Stimulated activated CD4-positive, alpha-beta T cell treated with anti-CD3 and anti-CD28 coated beads, Interleukin-12 subunit alpha, Interleukin-12 subunit beta, amount 100 ng/mL, for 4 hours (primary cell): Measurements from ENCODE around the gene PLB1.

Source experiments
- DNase-seq: peaks from one replicate; pipeline ENCODE4 v3.0.0-alpha.2; 2020

The PLB1 gene

GRCh38 chr2:28630341-28630740 is 134.5 kb downstream of the PLB1 start:
- DNase-seq = no peak

DNA sequence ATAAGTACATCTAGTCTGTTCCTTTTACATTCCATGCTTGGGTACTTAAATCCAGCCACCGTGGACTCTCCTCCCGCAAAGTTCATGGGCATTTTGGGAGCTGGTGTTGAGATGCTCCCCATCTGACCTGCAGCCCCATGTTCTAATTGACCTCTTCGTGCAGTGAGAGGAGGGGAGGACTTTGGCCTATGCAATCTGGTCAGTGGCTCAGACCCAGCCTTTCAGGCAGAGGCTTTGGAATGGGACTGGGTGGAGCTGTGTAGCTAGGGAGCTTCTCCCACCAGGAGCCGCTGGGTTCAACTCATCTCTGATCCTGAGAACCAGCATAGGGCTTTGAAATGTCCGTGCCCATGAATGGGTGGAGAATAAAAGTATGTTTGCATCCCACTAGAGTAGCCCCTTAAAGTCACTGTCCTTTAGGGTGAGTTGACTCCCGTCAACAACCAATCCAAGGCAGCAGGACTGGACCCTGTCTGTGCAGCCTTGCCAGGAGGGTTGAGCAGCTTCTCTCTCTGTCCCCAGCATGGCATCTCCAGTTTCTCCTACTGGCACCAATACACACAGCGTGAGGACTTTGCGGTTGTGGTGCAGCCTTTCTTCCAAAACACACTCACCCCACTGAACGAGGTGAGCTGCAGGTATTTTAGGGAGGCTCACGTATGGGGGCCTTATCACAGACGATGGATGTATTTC is 135.8 kb downstream of the PLB1 start:
- DNase-seq = no peak

DNA sequence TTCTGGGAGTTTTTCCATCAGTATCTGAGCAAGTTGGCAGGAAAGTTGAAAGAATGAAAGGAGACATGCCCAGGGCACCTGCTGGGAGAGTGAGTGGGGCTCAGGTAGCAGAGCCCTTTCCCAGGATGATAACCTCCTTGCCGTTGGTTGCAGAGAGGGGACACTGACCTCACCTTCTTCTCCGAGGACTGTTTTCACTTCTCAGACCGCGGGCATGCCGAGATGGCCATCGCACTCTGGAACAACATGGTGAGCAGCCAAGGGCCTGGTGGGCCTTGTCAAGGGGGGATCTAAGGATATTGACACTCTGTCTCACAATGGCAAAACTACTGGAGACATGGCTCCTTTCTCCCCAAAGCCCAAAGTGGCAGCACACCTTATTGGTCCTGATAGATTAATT is 136.9 kb downstream of the PLB1 start:
- DNase-seq = no peak

DNA sequence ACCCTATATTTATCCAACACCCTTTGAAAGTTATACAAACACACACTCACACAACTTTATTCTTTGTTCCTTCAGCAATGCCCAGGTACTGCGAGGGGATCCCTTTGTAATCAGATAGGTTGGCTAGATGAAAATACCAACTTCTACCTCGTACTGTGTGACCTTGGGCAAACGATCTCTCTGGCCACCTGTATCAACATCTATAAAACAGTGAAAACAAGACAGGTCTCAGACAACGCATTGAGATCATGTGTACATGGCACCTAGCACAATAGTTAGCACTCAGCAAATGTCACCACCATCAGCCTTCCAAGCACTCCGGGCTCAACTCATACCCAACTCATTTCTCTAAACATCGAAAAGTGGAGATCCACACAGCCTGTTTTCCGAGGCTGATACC is 137.3 kb downstream of the PLB1 start:
- DNase-seq = no peak

GRCh38 chr2:28633746-28634145 is 137.9 kb downstream of the PLB1 start:
- no peak for DNase-seq

- no peak for DNase-seq
Observed at GRCh38 chr2:28635191-28635611, 139.3 kb downstream of the PLB1 start.

DNA sequence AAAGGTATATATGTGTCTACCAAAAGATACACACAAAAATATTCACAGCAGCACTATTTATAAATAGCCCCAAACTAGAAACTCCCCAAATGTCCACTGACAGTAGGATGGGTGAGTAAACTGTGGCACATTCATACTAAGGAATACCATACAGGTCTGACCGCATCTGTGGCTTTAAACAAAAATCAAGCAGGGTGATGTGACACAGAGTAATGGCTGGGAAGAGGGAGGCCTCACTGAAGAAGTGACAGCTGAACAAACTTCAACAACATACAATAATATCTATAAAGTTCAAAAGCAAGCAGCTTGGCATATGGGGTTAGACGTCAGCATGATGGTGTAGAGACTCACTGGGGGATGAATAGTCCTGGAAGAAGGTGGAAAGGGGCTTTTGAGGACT is 140.6 kb downstream of the PLB1 start:
- DNase-seq = no peak

GRCh38 chr2:28637066-28638047 is 141.5 kb downstream of the PLB1 start:
- no peak for DNase-seq

DNA sequence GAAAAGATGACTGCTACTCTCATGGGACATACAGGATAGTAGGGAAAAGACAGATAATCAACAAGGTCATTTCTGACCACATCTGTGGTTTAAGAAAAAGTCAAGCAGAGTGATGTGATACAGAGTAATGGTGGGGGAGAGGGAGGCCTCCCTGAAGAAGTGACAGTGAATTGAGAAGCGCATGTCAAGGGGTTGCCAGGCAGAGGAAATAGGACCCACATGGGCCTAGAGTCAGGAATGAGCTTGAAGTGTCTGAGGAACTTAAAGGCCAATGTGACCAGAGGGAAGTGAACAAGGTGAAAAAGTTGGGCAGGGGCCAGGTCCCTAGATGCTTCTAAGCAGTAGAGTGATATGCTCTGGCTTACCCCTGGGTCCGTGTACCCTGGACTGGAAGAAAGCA is 142.2 kb downstream of the PLB1 start:
- no peak for DNase-seq

- no peak for DNase-seq
Observed at GRCh38 chr2:28639092-28639691, 143.3 kb downstream of the PLB1 start.

- no peak for DNase-seq
Observed at GRCh38 chr2:28639836-28640235, 144.0 kb downstream of the PLB1 start.

DNA sequence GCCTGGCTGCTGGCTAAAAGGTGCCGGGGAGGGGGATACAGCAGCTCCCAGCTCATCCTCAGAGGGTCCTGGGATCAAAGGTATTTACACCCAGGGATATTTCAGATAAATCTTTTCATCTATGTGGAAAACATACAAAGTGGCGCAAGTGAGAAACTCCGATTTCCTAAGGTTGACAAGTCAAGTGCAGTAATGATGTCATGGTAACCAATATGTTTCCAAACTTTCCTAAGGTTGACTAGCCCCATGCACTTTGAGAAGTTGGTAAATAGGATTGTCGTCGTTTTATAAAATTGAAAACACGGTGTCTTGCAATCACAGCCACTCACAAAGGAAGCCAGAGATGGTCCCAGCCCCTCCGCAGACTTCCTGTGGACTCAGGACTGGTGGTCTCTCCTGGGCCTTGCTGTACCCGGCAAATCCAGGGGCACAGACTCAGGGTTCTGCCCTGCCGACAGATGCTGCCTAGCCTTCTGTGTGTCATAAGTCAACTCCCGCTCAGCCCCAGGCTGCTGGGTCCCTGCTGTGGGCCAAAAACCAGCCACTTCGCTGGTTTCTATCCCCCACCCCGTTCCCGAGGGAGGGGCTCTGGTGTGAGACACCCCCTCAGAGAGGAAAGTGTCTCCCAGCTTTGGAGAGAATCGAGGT is 144.5 kb downstream of the PLB1 start:
- no peak for DNase-seq

DNA sequence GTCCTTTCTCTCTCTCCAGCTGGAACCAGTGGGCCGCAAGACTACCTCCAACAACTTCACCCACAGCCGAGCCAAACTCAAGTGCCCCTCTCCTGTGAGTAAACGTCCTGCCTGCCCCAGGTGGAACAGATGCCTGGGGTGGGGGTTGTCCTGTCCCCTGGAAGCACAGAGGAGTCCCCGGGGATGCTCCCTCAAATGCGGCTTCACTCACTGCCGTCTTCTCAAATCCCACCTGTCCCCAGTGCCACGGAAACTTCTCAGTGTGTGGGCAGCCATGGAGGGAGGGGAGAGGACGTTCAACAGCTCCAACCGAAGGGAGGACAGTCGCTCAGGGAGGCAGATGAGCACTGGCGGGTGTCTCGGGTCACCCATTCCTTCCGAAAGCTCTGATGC is 145.0 kb downstream of the PLB1 start:
- no peak for DNase-seq

DNA sequence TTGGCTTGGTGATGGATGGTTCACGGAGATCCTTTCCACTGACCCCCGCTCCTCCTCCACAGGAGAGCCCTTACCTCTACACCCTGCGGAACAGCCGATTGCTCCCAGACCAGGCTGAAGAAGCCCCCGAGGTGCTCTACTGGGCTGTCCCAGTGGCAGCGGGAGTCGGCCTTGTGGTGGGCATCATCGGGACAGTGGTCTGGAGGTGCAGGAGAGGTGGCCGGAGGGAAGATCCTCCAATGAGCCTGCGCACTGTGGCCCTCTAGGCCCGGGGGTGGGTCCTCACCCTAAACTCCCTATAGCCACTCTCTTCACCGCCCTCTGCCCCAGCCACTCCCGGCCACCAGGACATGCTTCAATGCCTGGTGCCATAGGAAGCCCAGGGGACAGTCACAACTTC is 146.9 kb downstream of the PLB1 start:
- no peak for DNase-seq

- DNase-seq = no peak
Observed at GRCh38 chr2:28643327-28643726, 147.5 kb downstream of the PLB1 start.

GRCh38 chr2:28643911-28644334 is 148.1 kb downstream of the PLB1 start:
- no peak for DNase-seq

- DNase-seq = no peak
Observed at GRCh38 chr2:28644760-28645159, 148.9 kb downstream of the PLB1 start.

DNA sequence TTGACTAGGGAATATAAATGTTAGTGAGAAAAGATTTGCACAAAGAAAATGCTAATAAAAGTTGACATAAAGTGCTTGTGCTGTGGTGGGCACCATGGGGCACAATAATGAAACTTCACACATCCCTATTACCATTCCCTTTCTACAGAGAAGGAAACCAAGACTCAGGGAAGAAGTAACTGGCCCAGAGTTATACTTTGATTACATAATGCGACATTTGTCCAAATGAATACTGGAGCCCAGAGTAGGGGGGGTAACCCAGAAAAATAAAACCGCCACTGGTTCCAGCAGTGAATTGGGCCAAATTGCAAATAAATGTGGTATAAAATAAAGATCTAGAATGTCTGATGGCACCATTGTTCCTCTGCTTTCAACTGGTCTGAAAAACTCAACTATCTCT is 149.7 kb downstream of the PLB1 start:
- DNase-seq = no peak

- DNase-seq = no peak
Observed at GRCh38 chr2:28647682-28648081, 151.8 kb downstream of the PLB1 start.

DNA sequence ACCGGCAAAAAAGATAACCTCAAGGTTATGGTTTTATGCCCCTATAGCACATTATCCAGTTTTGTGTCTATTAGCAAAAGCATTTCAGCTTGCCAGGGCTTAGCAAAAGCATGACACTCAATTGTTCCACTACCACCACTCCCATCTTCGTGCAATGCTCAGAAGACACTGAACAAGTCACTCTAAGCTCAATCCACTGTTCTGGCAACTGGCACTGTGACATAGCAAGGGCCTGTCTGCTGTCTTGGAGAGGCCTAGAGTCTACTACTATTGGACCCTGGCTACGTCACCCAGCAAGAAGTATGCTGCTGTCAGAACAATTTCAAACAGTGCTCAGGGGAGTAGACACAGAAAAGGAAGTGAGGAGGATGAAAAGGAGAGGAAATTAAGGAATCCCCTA is 152.3 kb downstream of the PLB1 start:
- DNase-seq = no peak

DNA sequence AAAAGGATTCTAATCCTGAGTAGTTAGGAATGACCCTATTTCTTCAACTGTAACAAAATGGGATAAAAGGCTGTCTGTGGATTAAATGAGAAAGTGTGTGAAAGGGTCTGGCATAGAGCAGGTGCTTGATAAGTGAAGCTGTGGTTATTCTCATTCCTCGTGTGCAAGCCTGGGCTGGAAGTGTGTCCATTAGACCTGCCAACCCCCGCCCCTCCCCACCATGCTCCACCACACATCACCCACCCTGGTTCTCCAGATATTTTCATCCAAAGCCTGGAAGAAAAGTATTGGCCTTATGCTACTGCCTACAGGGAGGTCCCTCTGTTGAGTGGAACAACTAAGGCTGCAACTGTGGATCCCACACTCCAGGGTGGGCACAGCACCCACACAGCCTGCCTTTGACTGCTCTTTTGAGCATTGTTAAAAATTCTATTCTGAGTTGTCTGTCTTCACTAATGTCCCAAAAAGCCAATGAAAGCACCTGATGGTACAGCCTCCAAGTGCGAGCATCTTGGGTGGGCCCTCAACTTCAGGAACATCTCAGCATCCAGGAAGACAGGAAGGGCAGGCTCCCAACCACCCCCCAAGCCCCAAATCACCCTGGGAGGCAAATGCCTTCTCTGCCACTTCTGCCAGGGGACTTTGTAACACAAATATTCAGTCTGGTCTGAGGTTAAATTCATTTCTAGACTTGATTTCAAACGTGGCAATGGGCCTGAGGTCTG is 153.0 kb downstream of the PLB1 start:
- DNase-seq = no peak

DNA sequence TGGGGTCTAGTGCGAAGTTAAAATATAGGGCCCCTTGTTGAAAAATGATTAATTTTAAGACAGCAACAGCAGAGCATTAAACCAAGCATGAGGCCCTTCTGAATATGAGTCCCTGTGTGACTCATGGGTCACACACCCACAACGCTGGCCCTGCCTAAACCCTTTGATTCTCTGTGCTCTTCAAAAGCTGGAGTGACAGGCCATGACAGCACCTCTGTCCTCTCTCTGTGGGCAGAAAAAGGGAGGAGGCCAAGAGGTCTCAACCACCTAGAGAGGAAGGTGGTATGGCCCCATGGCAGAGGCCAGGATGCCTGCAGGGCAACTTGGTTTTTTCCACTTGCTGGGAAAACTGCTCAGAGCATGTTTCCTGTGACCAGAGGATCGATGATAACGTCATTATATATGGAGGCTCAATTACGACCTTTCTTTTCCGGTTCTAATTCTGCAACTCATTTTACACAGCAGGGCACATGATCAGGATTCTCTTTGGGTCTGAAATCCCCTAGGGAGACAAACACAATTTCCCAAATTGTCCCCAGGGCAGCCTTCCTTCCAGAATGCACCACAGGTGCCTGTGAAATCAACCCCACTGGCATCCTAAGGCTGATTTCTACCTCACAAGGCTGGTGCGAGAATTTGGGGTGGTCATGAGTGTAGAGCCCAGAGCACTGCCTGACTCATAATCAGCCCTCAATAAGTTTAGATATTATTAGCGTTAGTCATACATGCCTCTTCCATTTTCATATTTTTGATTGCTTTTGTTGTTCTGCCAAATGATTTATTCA is 153.8 kb downstream of the PLB1 start:
- peak; percentile 15 for DNase-seq
